Stimulated activated CD4-positive, alpha-beta T cell treated with anti-CD3 and anti-CD28 coated beads, Interleukin-2, amount 100 ng/mL, for 24 hours (primary cell): ENCODE data around the gene ENOX1.
"Not testable (repeated sequence)": the region's sequence is repeated elsewhere in the genome, so short reads cannot be mapped to it uniquely, and the experiment has no call there.

ENCODE experiments used
- DNase-seq, 2 donors: peaks; one replicate each; pipeline ENCODE4 v3.0.0-alpha.2; 2020

ENOX1 gene

DNA sequence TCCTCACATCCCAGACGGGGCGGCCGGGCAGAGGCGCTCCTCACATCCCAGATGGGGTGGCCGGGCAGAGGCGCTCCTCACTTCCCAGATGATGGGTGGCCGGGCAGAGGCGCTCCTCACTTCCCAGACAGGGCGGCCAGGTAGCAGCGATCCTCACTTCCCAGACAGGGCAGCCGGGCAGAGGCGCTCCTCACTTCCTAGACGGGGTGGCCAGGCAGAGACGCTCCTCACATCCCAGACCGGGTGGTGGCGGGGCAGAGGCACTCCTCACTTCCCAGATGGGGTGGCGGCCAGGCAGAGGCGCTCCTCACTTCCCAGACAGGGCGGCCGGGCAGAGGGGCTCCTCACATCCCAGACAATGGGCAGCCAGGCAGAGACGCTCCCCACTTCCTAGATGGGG, 370.4 kb downstream of the ENOX1 start:
- not testable (repeated sequence) for DNase-seq

DNA sequence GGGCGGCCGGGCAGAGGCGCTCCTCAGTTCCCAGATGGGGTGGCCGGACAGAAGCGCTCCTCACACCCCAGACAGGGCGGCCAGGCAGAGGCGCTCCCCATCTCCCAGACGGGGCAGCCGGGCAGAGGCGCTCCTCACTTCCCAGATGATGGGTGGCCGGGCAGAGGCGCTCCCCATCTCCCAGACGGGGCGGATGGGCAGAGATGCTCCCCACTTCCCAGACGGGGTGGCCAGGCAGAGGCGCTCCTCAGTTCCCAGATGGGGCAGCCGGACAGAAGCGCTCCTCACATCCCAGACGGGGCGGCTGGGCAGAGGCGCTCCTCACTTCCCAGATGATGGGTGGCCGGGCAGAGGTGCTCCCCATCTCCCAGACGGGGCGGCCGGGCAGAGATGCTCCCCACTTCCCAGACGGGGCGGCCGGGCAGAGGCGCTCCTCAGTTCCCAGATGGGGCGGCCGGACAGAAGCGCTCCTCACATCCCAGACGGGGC, 370.8 kb downstream of the ENOX1 start:
- not testable (repeated sequence) for DNase-seq

GRCh38 chr13:43414111-43414510, 372.7 kb downstream of the ENOX1 start:
- no peak for DNase-seq

GRCh38 chr13:43411741-43412140, 375.0 kb downstream of the ENOX1 start:
- no peak for DNase-seq

GRCh38 chr13:43411211-43411610, 375.6 kb downstream of the ENOX1 start:
- no peak for DNase-seq

DNA sequence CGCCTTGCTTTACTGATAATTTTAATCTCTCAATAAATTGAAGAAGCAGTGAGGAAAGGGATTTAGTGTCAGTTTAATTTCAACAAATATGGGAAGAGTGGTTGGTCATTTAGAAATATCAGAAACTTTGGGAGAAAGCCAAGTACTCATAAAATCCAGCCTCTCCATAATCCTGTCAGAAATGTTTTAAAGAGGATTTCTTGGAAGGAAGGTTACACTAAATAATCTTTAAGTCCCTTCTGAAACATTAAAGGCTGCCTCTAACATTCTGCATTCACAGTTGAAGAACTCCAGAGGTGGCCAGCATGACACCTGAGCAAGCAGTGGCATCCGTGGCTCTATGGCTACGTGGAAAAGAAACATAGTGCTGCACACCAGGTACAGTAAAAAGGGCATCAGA, 378.5 kb downstream of the ENOX1 start:
- DNase-seq = no peak

DNA sequence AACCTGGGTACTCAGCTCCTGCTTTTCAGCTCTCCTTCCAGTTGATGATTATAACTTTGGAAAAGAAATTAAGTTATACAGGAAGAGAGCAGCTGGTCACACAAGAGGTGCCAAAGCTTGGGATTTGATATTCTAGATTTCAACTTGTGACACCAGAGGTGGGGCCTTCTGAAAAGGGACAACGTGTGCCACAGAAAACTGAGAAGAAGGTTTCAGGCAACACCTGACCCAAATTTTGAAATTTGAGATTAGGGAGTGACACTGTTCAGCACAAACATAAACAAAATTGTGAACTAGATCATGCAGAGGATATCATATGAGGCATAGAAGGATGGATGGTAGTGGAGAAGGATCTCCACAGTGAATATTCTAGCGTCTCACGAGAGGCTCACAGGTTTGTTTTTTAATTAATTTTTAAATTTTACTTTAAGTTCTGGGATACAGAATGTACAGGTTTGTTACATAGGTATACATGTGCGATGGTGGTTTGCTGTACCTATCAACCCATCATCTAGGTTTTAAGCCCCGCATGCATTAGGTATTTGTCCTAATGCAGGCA, 379.7 kb downstream of the ENOX1 start:
- DNase-seq = no peak

DNA sequence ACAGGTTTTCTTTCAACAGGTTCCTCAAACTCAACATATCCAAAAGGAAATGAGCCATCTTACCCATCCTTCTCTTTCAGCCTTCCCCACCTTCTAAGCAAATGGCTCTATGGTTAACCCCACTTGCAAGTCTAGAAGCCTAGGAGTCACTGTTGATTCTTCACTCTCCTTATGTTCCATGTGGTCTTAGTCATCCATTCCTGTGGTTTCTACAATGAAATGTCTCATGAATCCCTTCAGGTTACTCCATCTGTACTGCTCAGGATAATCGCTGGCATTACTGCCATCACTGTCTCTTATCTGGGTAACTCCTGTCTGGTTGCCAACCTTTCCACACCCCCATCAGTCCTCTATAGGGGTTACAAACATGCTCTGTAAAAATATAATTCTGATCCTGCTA, 381.3 kb downstream of the ENOX1 start:
- DNase-seq = no peak

DNA sequence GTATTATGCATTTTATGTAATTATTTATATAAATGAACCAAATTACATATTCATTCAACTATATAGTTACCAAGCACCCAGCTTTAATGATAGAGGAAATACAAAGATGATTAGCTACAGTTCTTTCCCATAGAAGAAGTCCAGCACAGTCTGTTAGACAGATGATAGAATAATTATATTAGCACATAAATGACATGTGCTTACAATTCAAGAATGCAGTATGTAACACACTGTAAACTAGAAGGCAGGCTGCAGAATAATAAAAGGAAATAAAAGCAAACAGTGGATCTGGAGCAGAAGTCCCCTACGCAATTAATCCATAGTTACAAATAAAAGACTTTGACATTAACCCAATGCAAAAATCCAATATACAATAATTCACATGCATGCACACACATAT, 384.4 kb downstream of the ENOX1 start:
- no peak for DNase-seq

GRCh38 chr13:43401361-43401760, 385.4 kb downstream of the ENOX1 start:
- DNase-seq = no peak

DNA sequence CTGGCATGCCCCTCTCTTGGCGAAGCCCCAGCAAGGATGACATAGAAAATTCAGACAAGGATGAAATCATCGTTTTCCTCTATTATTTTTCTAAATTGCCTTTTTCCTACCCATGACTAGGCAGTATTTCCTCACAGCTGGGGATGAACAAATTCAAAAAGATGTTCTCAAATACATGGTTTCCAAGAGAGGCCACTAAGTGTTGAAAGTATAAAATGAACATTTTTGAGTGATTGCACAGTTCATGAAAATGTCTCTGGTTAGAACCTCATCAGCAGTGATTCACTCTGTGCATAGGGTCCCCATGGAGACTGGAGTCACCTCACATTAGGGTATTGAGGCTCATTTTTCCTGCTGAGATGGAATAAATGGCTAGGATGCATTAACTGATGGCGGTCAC, 389.7 kb downstream of the ENOX1 start:
- no peak for DNase-seq

DNA sequence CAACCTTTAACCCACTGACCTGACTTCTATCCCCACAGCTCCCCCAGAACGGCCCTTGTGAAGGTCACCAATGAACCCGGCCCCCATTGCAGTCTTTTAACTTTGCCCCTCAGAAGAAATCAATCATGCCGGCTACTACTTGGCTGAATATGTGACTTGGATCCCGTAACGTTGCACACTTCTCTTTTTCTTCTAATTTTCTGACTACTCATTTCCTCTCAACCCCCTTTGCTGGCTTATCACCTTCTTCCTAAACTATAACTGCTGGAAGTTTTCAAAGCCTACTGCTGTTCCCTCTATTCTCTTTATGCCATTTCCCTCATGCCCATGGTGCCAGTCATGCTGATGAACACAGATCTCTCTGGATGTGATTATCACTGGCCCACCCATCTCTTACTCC, 395.7 kb downstream of the ENOX1 start:
- DNase-seq = no peak

DNA sequence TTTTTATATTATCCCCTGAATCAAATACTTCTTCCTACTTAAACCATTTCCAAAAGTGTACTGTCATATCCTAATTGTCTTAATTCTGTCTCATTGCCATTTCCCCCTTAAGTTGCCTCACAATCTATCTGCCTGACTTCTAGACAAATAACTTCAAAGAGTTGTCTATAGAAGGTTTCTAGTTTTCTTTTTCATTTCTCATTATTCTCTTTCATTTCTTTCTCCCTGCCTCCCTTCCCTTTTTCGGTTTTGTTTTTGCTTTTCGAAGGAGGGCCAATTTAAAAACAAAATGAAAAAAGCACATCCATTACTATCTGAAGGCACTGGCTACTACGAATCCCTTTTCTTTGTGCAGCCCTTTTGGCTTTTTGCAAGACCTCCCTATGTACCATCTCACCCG, 396.2 kb downstream of the ENOX1 start:
- no peak for DNase-seq

- no peak for DNase-seq
These were observed 396.8 kb downstream of the ENOX1 start for GRCh38 chr13:43389983-43390382.

DNA sequence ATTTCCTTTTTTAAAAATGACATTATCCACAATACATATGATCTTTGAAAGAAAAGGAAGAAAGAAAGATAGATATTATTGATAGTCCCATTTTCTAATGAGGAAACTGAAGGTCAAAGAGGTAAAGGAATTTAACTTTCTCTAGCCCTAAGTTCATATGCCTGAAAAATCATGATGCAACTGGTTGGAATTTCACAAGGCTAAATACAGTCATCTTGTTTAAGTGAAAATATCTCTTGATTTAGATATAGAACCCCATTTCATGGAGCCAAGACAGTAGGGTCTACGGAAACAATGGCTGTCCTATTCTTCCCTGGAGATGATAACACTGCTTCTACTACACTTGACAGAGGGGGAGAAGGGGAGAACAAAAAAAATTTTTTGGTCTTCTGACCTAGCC, 397.2 kb downstream of the ENOX1 start:
- no peak for DNase-seq

DNA sequence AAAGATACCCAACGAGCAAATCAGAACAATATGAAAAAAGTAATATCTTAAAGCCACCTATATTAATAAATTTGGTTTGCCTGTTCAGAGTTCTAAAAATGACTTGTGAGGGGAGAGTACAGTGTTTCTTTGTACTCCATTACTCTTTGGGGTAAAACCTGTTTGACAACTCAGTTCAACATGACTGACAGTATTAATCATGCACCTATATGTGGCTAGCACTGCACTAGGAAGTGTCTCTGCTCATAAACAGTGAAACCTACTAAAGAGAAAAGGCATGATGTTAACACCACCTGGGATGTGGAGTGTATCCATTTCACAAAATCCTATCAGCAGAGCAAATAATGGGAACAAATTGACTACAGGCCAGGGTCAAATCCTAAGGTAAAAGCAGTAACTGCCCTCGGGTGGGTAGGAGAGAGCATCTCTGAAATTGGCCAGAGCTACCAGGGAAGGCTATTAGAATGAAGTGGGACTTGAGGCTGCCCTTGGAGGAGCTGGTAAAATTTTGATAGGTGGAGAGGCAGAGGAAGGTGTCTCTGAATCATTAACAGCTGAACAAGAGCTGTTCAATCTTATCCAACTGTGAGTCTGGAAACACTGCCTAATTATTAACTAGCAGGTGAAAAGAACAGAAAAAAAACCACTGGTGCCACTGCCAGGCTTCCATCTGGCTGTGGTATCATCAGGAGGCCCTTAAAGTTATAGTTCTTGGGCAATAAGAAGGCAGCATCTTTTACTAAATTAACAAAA, 398.3 kb downstream of the ENOX1 start:
- DNase-seq = no peak

DNA sequence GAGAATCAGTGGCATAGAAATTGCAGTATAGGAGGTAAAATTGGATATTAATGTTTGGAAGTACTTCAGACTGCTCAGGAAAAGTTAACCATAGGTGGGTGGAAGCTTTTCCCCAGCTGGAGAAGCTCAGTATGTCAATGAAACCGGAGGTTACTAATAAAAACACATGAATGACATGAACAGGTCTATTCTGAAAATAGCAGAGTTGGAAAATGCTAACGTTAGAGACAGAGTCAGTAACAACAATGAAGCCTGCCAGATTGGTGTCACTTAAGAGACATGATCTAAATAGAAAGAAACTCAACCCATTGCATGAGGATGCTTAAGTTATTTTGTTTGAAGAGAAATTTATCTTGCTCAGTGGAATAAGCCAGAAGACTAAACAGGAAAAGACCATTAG, 398.9 kb downstream of the ENOX1 start:
- DNase-seq = no peak

DNA sequence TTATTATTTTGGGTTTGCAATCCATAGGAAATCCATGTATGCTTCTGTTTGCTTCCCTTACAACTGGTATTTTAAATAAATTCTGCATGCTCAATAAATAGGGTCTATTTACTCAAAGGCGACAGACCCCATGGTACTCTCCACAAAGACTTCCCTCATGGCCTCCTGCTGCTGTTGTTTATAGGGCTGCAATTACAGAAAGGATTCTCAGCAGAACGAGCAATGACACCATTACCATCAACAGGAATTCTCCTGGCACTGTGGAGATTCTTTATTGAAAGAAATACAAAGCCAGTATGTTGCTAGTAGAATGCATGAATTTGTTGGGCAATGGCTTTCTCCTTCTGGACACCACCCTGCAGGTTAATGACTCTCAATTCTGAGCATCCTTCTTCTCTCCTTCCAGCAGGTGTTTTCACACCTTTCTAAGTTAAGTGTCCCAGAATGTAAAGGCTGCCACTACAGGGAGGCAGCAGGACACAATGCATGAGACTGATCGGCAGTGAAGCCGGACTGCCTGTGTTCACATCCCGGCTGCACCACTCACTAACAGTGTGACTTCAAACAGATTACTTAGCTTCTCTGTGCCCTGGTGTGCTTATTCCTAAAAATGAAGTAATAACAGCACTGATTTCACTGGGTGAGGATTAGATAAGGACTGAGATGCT, 403.1 kb downstream of the ENOX1 start:
- no peak for DNase-seq

DNA sequence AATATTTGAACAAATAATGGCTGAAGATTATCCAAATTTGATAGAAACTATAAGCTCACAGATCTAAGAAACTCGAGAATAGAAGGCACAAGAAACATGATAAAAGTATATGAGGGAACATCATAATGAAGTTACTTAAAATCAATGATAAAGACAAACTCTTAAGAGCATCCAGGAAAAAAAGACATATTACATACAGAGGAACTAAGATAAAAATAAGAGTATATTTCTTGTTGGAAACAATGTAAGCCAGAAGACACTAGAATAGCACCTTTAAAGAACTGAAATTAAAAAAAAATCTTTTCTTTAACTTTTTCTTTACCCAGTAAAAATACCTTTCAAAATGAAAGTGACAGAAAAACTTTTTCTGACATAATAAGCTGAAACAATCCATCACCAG, 407.0 kb downstream of the ENOX1 start:
- no peak for DNase-seq

GRCh38 chr13:43377973-43378372, 408.8 kb downstream of the ENOX1 start:
- no peak for DNase-seq

DNA sequence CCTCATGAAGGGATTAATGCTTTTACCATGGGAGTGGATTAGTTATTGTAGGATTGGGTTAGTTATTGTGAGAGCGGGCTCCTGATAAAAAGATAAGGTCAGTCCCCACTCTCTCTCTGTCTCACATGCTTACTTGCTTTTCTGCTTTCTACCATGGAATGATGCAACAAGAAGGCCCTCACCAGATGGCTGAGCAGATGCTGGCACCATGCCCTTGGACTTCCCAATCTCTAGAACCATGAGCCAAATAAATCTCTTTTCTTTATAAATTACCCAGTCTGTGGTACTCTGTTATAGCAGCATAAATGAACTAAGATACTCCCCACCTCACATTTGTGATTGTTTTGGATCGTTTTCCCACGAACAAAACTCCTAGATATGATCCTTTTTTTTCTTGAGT, 409.6 kb downstream of the ENOX1 start:
- DNase-seq = no peak

DNA sequence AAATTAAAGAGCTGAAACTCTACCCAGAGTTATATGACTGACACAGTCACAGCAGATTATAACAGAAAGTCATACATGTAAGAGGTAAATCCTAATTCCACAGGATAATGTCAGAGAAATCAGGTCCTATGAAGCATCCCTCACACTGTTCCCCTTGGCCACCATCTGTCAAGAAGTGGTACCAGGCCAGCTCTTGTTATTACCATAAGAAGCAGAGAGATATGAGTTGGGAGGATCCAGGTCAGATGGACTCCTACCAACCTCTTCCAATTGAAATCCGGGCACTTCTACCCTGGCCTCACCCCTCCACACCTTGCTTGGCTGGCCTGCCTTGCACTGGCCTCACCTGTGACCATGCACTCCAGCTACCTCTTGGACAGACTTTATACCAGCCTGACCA, 410.2 kb downstream of the ENOX1 start:
- no peak for DNase-seq

GRCh38 chr13:43375797-43376465, 410.8 kb downstream of the ENOX1 start:
- DNase-seq = no peak

- DNase-seq = no peak
These were observed 412.2 kb downstream of the ENOX1 start for GRCh38 chr13:43374621-43375020.
